Prostate gland (tissue), 2 donors: ENCODE measurements around the gene UPF1.

ENCODE experiments used
- CTCF ChIP-seq, 4 experiments: fragments of 200-600 bp in 2 of 4; fragments of 450-650 bp in 2 of 4; sonication (generic) in 2 of 4; IDR thresholded peaks; 1 replicate in 3 of 4; 2 replicates in 1 of 4; pipeline ENCODE4 v1.5.1; 2016 to 2019; ENCODE audit warnings: antibody characterized with exemption in 4 of 4, mild to moderate bottlenecking in 2 of 4, moderate library complexity in 2 of 4
- POLR2A ChIP-seq: fragments of 450-650 bp; IDR thresholded peaks from one replicate; pipeline ENCODE4 v1.6.1; 2016; ENCODE audit warnings: antibody characterized with exemption, mild to moderate bottlenecking

GRCh38 chr19:18913466-18913865 is 81.7 kb downstream of the UPF1 start:
- TF ChIP-seq CTCF (IDR thresholded peaks at IDR 0.05) (no peak), POLR2A (no peak)
